ENCODE data around the gene ACTL10. TPM values are rescaled to one million over a fixed set of nuclear protein-coding genes. Genes with fewer than 3 reads are reported as not detected.

The ACTL10 gene
- total and polyA plus RNA-seq, 2 donors (not counting 1 experiment from before 2014, with no cell fraction given) = 1.2 to 6.3 TPM

GRCh38 chr20:33676652-33677645 lies 10.2 kb downstream of the ACTL10 start:
- peaks cover 42% of the 10 kb centered on the region for H3K4me1 Mint-ChIP-seq
- Histone ChIP-seq H3K79me2 (ENCODE audit: control insufficient read depth, insufficient read depth, low read length) (peaks cover 3% of the 10 kb centered on the region), H3K9ac (ENCODE audit: low read length) (no peak overlapping the region), H3K4me2 (replicated peaks; ENCODE audit: low read depth, low read length, poor library complexity, severe bottlenecking) (no peak overlapping the region), H3K9me3 (ENCODE audit: control extremely low read depth in 1 of 3, control insufficient read depth in 2 of 3, insufficient read depth in 1 of 3, low read length in 2 of 3) (no peaks in the 10 kb centered on the region), H3K27ac (ENCODE audit: low read length in 2 of 2) (no peak overlapping the region), H4K20me1 (ENCODE audit: control insufficient read depth, insufficient read depth, low read length, poor library complexity, severe bottlenecking) (no peaks in the 10 kb centered on the region), H3K4me3 (ENCODE audit: control extremely low read depth in 1 of 5, extremely low read depth in 1 of 5, insufficient read depth in 1 of 5, low read depth in 2 of 5, low read length in 4 of 5) (no peak overlapping the region), H2AFZ (ENCODE audit: insufficient read depth, low read depth, low read length, poor library complexity, severe bottlenecking) (no peak overlapping the region), H3K36me3 (replicated peaks in 1 of 2; ENCODE audit: control extremely low read depth in 1 of 2, control insufficient read depth in 1 of 2, extremely low read depth in 1 of 2, insufficient read depth in 2 of 2, low read length in 1 of 2) (no peaks in the 10 kb centered on the region), H3K4me1 (ENCODE audit: control insufficient read depth in 2 of 2, insufficient read depth in 2 of 2, low read length in 2 of 2) (peaks cover 34 to 39% of the 10 kb centered on the region in 2 donors), H3K27me3 (replicated peaks in 1 of 4; ENCODE audit: control extremely low read depth in 1 of 4, control insufficient read depth in 3 of 4, insufficient read depth in 4 of 4, low read length in 3 of 4) (no peaks in the 10 kb centered on the region)
- no peak for ATAC-seq (ENCODE audit: low read depth)
- intact Hi-C loops (cut with micrococcal nuclease) = no loop called here
- TF ChIP-seq CTCF (IDR thresholded peaks at IDR 0.05) = no peak
- no peak for TF ChIP-seq EZH2 (IDR thresholded peaks at IDR 0.05; ENCODE audit: borderline replicate concordance, insufficient read depth, low read depth, low read length, poor library complexity, severe bottlenecking)
- ChIA-PET CTCF (interaction anchor here (1.7 kb wide), 1 partner anchor 8 kb away, joined by 5 read pairs; no protein-coding TSS in a partner anchor), POLR2A (interaction anchor here (1.0 kb wide), 1 partner anchor 8 kb away, joined by 5 read pairs; no protein-coding TSS in a partner anchor)
- H3K9me3 Mint-ChIP-seq (ENCODE audit: insufficient read depth) = no peaks in the 10 kb centered on the region
- WGBS (ENCODE audit: insufficient coverage) = 98% methylated on average over 27 of the region's 31 CpGs
- H3K4me3 Mint-ChIP-seq = no peak overlapping the region
- no peak overlapping the region for H3K27ac Mint-ChIP-seq
- DNase-seq = no peak
- H3K27me3 Mint-ChIP-seq = no peaks in the 10 kb centered on the region
